Stimulated activated CD8-positive, alpha-beta memory T cell treated with anti-CD3 and anti-CD28 coated beads, Interleukin-15, amount 100 ng/mL, for 24 hours (primary cell): ENCODE data around the gene CTBP1.
A peak's percentile ranks its signal among the peaks of the same experiment; 100 is the strongest.
"Not testable (repeated sequence)": the region's sequence is repeated elsewhere in the genome, so short reads cannot be mapped to it uniquely, and the experiment has no call there.

Experiments
- DNase-seq: peaks from one replicate; pipeline ENCODE4 v3.0.0-alpha.2; 2020; ENCODE audit warnings: low read depth

The CTBP1 gene

DNA sequence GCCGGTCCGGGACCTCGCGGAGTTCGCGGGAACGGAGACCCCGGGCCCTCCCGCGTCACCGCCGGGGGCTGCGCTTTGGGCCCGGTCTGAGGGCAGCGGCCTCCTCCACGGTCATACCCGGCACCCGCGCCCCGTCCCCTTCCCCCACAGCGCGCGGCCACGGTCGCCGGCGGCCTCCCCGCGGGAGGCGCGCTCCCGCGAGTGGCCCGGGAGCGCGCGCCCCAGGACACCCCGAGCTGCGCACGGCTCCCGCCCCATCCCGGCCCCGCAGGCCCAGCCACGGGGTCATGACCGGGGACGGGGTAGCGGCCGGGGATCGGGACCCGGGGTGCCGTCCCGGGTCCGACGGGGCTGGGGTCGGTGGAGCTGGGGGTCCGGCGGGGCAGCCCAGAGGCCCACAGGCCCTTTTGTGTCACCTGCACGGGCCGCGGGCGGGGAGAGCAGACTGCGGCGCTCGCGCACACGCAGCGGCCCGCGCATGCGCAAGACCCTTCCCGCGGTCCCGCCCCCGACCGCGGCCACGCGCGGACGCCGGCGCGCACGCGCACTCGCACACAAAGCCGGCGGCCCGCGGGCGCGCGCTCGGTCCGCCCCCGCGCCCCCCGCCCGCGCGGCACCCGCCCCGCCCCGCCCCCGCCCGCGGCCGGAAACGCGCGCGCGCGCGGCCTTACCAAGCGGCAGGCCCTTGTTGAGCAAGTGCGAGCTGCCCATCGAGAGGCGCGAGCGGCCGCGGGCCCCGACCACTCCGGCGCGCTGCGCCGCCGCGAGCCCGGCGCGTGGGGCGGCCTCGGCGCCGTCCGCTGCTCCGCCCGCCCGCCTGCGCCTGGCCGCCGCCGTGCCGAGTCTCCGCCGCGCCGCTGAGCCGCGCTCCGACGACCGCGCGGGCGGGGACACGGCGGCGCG is at the start of gene CTBP1:
Gene CTBP1, minus strand, starts transcription at position 886 of the 903 bp plus-strand sequence. CDS start 7,799 bp downstream, outside the sequence.
- peak; percentile 83 for DNase-seq

DNA sequence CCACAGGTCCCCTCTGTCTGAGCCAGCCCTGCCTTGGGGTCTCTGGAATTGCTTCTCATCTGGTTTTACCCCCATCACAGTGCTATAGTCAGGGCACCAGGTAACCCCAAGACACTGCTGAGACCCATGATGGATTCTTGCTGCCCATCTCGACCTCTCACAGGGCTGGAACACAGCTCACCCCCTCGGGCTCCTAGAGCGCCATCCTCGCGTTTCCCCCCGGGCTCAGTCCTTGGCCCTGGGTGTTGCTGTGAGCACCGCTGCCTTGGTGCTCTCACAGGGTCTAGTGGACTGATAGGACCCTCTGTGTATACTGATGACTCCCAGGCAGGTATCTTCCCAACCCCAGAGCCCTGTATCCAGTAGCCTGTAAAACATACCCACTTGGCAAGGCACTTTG is 49.5 kb upstream of the CTBP1 start:
- no peak for DNase-seq

DNA sequence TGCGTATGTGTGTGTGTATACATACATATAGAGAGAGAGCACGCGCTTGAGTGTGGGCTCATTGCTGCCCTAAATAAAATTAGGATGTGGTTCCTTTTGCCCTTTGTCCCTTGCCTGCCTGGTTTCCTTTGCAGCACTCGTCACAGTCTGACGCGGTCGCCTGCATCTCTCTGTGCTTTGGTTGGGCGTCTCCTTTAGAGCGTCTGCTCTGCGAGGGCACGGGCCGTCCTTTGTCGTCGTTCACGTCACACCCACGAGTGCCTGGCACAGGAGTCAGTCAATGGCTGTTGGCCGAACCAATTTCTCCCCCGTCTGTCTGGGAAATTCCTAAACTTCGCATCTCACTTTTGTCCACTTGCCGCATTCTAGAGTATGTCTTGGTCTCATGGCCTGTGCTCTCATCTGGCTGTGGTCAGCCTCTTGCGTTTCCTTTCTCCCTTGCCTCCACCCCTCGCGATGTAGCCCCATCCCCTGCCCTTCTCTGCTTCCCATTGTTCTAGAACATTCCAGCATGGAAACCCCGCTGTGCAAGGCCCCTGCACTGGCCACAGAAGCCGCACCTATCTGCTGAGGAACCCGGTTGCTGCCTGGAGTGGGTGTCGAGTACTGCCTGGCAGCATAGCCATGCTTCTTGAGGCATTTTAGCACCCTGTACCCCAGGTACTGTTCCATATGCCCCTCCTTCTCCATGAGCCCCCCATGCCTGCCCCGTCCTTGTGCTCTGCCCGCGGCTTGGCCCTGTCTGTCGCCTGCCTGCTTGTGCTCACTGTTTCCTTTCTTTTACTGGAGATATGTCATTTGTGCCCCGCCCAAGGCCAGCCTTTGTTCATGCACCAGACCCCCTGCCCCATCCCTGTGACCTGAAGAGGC is 48.8 kb upstream of the CTBP1 start:
- no peak for DNase-seq

DNA sequence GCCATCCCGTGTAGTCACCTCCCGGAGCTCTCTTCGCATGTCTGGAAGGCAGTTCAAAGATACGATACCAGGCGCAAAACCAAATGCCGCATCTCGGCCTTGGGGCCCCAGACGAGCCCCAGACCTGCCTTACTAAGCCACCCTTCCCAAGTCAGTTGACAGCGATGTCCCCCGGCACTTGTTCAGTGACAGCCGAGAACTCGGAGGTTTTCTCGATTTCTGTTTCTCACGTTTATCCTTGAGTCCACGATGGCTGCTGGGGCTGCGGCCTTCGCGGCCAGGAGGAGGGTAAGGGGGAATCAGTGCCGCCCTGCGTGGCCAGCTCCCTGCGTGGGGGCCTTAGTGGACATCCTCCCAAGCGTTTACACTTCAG is 48.1 kb upstream of the CTBP1 start:
- no peak for DNase-seq

DNA sequence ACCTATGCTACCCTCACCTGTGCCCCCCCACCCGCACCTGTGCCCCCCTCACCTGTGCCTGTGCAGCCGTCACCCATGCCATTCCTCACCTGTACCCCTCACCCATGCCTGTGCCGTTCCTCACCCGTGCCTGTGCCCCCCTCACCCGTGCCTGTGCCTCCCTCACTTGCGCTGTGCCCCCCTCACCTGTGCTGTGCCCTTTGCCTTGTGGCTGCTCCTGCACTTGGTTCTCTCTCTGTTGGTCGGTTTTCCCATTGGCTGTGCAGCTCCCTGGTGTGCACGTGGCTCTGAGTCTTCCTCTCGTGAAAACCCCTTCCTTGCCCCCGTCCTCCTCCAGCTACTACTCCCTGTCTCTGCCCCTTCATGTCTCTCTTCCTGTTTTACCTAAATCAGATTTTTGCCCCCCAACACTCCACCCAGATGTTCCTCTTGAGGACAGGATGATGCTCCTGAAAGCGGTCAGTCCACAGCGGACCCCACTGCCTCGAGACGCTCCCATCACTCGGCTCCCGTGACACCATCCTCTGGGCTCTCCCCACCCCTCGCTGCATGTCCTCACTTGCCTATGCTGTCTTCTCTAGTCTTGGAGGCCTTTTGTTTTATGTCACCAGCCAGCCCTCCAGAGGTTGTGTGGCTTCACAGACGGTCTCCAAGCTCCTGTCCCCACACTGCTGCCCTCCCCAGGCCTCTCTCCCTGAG is 47.5 kb upstream of the CTBP1 start:
- DNase-seq: no peak

DNA sequence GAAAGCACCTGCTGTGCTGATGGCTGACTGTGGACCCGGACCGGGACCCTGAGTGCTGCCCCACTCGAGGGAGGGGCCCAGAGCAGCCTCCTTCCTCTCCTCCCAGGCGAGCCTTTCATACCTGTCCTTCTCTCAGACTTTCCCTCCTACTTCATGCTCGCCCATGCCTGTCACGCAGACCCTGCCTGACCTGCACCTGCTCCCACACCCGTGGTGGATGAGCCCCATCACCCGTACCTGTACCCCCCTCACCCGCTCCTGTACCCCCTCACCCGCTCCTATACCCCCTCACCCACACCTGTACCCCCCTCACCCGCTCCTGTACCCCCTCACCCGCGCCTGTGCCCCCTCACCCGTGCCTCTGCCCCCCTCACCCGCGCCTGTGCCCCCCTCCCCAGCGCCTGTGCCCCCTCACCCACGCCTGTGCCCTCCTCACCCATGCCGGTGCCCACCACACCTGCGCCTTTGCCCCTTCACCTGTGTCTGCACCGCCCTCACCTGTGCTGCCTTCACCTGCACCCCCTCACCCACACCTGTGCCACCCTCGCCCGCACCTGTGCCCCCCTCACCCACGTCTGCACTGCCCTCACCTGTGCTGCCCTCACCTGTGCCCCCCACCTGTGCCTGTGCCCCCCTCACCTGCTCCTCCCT is 46.6 kb upstream of the CTBP1 start:
- no peak for DNase-seq

DNA sequence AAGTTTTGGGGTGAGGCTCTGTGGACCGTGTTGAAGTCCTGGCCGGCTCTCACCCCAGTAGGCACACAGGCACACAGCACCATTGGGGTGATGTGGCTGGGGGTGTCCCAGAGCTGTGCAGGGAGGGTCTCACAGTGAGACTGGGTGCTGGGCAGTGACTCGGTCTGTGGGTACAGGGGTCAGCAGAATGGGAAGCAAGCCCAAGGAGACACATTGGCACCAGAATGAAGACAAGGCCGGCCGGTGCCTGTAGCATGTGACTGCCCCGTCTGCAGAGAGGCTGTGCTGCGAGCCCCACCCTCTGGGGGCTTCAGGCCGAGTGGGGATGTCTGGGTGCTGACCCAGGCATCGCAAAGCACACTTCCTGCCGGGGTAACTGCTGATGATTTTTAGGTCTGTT is 46.0 kb upstream of the CTBP1 start:
- no peak for DNase-seq

DNA sequence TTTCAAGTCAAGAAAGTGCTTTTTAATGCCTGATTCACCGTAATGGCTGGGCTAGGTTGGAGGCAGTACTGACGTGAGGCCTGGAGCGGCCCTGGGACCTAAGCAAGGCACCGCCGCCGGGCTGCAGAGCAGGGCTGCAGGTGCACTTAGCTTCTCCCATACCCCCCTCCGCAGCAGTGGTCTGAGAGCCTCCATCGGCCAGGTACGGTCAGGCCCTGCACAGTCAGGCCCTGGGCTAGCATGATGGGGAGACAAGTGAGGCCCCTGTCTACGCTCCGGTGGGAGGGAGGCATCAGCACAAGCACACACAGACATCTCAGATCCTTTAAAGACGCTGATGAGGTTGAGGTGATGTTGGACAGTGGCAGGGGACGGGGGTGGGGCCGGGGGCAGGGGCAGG is 45.5 kb upstream of the CTBP1 start:
- DNase-seq: no peak

DNA sequence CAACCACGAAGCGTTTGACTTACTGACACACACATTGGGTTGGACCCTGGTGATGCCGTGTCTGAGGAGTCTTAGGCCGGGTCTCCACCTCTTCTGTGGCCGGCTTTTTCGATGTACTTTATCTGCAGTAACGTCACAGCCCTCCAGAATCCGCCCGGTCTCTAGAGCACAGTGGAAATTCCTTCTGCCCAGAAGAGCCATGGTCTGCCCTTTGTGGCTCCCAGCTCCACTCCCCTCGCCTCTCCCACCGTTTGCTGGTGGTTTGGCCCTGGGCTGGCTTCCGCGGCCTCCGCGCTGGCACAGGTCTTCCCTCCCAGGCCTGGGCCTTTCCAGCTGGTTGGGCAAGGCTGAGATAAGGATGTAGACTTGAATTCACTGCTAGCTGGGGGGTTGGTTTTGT is 45.1 kb upstream of the CTBP1 start:
- no peak for DNase-seq

DNA sequence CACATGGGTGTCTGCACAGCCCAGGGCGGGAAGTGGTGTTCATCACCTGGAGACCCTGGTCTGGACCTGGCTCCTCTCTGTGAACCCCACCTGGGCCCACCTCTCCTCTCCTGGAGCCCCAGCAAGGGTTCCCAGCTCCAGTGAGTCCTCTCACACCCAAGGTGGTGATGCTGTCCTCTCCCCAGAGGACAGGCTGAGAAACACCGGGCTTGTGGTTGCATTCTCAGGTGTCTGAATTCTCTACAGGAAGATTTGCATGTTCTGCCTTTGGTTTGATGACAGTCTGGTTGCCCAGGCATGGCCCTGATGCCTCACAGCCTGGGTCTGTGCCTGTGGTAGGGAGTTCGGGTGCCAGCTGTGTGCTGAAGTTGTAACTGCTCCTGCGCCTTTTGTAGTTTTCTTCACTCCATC is 44.6 kb upstream of the CTBP1 start:
- DNase-seq: no peak

DNA sequence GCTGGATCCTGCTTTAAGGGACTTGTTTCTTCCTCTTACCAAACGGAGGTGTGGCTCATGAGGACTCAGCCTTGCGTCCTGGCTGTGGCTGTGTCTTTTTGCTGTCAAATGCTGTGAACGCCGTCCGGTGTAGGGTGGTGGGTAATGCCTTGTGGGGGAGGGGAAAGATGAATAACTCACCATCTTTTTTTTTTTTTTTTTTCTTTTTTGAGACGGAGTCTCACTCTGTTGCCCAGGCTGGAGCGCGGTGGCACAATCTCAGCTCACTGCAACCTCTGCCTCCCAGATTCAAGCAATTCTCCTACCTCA is 43.7 kb upstream of the CTBP1 start:
- not testable (repeated sequence) for DNase-seq

DNA sequence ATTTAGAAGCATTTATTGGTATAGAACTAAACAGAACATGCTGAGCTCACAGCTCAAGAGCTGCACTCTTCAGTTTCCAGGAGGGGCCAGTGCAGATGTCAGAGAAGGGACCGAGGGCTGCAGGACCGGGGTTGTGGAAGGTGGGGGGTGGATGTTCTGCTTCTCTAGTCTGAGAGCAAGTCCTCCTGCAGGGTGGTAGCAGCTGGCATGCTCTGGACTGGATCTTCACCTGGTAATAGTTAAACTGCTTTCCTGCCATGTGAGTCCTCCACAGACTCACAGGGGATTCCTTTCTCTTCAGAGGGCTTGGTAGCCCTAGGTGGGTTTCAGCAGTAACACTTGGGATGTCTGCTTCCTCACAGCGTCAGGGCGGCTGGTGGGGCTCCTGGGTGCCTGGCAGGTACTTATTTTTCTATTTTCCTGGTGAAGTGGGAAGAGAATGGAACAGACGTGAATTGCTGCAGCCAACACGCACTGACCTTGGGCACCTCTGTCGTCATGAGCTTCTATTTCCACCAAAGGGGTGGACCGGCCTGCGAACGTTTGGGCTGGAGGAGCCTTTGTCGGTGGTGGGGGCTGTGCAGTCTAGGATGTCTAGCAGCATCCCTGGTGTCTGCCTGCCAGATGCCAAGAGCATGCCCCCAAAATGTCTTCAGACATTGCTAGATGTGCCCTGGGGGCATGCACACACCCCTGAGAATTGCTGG is 43.2 kb upstream of the CTBP1 start:
- DNase-seq: no peak

DNA sequence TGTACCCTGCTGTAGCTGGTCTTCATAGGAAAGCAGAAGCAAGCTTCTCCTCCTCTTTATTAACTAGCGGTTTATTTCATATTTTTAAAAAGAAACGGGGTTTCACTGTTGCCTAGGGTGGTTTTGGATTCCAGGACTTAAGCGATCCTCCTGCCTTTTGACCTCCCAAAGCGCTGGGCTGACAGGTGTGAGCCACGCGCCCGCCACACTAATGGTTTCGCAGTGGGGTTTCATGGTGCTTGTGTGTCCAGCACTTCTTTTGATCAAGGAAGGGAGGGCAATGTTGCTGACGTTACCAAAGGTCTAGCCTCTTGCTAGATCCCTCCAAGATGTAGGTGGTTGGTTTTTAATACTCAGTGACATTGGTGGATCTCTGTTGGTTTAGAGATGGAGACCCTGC is 42.2 kb upstream of the CTBP1 start:
- DNase-seq: no peak

DNA sequence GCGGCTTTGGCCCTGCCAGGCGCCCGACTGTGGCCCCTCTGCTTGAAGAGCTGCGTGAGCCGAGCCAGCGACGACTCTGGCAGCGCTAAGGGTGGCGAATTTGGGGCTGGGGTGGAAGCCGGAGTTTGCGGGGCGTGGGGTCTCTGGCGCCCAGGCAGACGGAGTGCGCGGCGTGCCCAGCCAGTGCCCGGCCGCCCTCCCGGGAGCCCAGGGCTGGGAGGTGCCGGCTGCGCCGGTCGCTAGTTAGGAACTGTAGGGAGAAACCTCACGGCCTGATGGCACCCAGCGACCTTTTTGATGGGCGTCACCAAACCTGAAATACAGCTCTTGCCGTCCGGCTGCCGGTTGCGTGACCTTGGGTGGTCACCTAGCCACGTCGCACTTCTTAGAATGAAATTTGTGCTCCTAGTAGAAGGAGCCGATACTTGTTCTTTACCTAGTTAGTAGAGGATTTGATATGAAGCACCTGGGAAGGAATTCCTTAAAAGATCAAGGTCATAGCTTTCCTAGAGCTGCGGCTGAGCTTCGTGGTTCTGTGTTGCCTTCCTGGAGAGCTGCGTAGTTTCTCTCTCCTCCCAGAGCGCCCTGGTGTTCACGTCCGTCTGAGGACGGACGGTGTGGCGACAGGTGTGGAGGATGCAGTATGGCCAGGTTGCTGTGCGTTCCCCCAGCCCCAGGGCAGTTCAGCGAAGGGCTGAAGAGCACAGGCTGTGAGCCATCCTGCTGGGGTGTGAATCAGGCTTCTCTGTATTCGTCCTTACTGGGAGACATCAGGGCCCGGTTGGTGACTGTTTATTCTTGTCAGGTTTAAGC is 41.4 kb upstream of the CTBP1 start:
- DNase-seq: no peak

DNA sequence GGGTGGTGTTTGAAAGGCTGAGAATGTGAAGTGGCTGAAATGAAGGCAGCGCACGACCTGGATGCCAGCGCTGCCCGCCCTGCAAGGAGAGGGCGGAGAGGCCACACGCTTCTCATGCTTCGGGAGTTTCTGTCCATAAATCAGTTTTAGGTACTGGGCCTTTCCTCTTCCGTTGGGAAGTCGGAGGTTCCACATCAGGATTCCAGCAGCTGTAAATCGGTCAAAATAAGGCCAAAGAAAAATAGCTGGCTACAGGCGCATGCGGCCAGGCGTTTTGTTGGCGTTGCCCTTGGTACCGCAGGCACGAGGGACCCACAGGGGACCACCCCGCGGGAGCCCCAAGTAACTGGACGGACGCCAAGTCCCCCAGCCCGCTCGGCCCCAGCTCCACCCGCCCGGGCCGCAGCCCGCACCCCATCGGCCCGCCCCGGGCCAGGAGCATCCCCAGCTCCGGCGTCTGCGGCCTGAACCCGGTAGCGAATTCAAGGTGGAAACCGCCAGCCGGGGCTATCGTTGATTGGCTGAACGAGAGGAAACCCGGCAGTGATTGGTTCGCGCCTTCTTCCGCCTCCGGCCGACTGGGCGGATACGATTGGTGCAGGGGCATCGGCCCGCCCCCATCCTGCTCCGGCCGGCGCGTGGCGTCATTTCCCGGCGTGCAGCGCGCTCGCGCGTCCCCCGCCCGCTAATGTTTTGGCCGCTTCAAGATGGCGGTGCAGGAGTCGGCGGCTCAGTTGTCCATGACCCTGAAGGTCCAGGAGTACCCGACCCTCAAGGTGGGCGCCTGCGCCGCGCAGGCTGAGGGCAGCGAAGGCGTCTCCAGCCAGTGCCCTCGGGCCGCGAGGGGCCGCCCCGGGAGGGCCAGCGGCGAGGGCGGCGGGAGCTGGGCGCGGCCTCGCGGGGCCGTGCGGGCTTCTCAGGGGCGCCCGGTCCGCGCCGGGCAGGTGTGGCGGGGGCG is 40.6 kb upstream of the CTBP1 start, which contains the start of gene MAEA:
Gene MAEA, plus strand, starts transcription at position 685 of the 958 bp plus-strand sequence. Its CDS starts 23 bp downstream, at position 708.
- DNase-seq: peak; percentile 94

DNA sequence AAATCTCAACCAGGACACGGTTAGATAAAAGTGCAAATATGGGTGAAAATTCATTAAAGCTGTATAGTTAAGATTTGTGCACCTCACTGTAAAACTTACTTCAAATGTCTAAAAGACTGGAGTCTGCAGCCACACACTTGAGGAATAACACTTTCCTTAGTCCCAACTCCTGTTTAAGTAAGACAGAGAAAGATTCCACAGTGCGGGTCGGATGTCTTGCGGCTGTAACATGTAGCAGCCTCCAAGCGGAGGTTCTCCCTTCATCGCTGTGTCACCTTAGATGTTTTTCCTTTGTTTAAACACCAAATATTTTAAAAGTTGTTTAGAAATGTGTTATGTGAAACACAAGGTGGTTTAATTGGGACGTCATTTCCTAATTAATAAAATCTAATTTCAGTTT is 39.9 kb upstream of the CTBP1 start:
- no peak for DNase-seq

DNA sequence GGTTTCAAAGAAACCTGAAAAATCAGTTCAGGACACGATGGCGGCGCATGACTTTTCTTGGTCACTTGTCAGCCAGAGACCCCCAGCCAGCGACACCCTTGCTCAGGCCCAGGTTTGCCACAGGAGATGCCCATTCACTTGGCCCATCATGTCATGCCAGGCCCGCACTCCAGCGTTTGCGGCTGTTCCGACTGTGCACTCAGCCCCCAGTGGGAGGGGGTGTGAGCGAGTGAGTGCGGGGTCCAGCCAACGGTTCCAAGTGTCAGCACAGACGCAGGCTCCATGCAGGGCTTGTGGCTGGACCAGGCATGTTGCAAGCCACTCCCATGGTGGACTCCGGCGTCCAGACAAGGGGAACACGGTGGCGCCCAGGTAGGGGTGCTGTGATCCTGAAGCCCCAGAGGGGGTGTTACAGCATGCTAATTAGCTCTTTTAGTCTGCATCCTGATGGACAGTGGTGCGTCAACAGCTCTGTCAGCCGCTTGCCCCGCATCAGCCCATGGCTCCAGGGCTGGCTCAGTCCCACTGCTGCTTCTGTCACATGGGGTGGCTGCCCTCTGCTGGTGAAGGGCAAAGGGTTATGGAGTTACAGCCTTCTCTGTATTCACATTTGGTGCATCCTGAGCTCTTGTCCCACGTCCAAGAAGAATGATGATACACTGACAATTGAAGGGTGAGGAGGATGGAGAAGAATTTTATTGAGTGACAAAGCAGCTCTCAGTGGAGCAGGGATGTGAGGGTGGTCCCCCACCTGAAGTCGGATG is 37.0 kb upstream of the CTBP1 start:
- no peak for DNase-seq

DNA sequence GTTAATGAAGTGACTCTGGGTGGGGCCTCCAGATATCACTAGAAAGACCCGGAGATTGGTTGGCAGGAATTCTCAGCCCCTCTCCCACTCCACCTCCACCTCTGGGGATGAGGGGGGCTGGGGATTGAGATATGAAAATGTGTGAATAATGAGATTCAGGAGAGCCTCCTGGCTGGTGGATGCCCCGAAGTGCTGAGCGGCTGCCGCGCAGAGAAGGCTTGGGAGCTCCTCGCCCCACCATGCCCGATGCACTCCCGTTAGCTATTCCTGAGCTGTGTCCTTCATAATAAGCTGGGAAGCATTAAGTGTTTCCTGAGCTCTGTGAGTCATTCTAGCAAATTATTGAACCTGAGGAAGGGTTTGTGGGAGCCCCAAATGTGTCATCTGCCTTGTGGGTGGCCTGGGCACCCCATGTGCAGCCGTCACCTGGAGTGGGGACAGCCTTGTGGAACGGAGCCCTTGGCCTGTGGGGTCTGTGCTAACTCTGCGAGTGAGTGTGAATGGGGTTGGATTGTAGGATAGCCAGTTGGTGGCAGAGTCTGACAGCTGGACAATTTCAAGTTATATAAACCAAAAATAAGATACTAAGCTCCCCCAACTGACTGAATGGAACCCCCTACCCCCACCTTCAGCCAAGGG is 36.3 kb upstream of the CTBP1 start:
- DNase-seq: no peak
